ENCODE measurements around the gene EDEM3. TPM values are rescaled to one million over a fixed set of nuclear protein-coding genes. Genes with fewer than 3 reads are reported as not detected.

EDEM3 gene
- polyA plus RNA-seq, 2 of the 4 experiments (the other 2 are of a cell fraction) = 10.5 to 24.2 TPM

DNA sequence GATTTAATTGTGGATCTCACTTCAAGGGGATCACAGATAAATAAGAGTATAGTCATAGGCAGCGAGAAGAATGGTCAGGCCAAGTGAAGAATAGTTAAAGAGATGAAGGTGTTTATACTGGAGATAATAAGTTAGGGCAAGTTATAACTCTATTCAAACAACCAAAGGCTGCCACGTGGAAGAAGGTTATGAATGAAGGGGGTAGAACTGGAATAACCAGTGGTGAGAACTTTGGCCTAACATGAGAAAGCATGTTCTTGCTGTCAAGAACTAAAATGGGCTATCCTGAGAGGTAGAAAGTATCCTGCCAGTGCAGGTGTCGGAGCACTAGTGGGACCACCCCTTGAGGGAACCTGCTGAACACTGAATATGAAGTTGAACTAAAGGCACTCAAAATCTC lies 49.6 kb upstream of the EDEM3 start:
- Histone ChIP-seq H3K4me2 (no peak overlapping the region), H3K4me3 (no peak overlapping the region), H3K4me1 (no peaks in the 10 kb centered on the region), H3K27ac (no peak overlapping the region), H3K9me3 (no peaks in the 10 kb centered on the region)
- DNase-seq (ENCODE audit: low read depth in 1 of 2, low spot score in 1 of 2) = no peak
- ChIA-PET CTCF (interaction anchor here (0.7 to 11.3 kb wide), 8 partner anchors 8 to 881 kb away, joined by 3 to 222 read pairs (median 6); partner anchors contain the start of gene NIBAN1), POLR2A (no interaction called here)
- TF ChIP-seq CHD4 (IDR thresholded peaks at IDR 0.05; ENCODE audit: borderline replicate concordance) (no peak), NR3C1 (IDR thresholded peaks at IDR 0.05) (no peak), HEYL (CRISPR knock-in tag; IDR thresholded peaks at IDR 0.05) (no peak), NPAS2 (CRISPR knock-in tag; IDR thresholded peaks at IDR 0.05; ENCODE audit: borderline replicate concordance) (no peak), ZC3H11A (IDR thresholded peaks at IDR 0.05) (no peak), MAFK (IDR thresholded peaks at IDR 0.05; ENCODE audit: partially characterized antibody) (no peak)
- TF ChIP-seq, protein P1, sequence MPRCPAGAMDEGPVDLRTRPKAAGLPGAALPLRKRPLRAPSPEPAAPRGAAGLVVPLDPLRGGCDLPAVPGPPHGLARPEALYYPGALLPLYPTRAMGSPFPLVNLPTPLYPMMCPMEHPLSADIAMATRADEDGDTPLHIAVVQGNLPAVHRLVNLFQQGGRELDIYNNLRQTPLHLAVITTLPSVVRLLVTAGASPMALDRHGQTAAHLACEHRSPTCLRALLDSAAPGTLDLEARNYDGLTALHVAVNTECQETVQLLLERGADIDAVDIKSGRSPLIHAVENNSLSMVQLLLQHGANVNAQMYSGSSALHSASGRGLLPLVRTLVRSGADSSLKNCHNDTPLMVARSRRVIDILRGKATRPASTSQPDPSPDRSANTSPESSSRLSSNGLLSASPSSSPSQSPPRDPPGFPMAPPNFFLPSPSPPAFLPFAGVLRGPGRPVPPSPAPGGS (IDR thresholded peaks at IDR 0.05) = no peak
- TF ChIP-seq, protein P2, sequence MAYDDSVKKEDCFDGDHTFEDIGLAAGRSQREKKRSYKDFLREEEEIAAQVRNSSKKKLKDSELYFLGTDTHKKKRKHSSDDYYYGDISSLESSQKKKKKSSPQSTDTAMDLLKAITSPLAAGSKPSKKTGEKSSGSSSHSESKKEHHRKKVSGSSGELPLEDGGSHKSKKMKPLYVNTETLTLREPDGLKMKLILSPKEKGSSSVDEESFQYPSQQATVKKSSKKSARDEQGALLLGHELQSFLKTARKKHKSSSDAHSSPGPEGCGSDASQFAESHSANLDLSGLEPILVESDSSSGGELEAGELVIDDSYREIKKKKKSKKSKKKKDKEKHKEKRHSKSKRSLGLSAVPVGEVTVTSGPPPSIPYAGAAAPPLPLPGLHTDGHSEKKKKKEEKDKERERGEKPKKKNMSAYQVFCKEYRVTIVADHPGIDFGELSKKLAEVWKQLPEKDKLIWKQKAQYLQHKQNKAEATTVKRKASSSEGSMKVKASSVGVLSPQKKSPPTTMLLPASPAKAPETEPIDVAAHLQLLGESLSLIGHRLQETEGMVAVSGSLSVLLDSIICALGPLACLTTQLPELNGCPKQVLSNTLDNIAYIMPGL (CRISPR knock-in tag; IDR thresholded peaks at IDR 0.05; ENCODE audit: borderline replicate concordance) = no peak
- TF ChIP-seq, protein P3, sequence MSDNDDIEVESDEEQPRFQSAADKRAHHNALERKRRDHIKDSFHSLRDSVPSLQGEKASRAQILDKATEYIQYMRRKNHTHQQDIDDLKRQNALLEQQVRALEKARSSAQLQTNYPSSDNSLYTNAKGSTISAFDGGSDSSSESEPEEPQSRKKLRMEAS (IDR thresholded peaks at IDR 0.05) = no peak
- TF ChIP-seq, protein P4, sequence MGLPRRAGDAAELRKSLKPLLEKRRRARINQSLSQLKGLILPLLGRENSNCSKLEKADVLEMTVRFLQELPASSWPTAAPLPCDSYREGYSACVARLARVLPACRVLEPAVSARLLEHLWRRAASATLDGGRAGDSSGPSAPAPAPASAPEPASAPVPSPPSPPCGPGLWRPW (IDR thresholded peaks at IDR 0.05) = no peak
- no peak for ATAC-seq
- 60% methylated on average over 3 of the region's 3 CpGs for WGBS (ENCODE audit: missing lambda C conversion rate)
- FAIRE-seq = no peak

DNA sequence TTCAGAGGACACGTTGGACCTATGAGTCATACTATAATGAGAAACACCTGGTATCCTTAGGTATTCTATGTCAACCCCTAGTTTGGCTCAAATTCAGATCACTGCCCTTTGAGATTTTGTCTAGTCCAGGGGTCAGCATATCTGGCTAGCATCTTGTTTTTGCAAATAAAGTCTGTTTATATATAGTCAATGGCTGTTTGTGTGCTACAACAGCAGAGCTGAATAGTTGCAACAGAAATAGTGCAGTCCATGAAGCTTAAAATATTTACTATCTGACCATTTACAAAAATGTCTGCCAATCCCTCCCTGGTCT lies 48.5 kb upstream of the EDEM3 start:
- no peak overlapping the region for H3K27ac ChIP-seq
- FAIRE-seq = no peak
- ChIA-PET CTCF (interaction anchor here (0.7 to 2.7 kb wide), 3 partner anchors 179 to 973 kb away, joined by 3 to 15 read pairs (median 4); no protein-coding TSS in a partner anchor), POLR2A (no interaction called here)
- WGBS (ENCODE audit: missing lambda C conversion rate) = 24% methylated on average over 1 of the region's 1 CpG
- no peak for ATAC-seq
- no peak overlapping the region for H3K4me2 ChIP-seq
- TF ChIP-seq FOSL2 (IDR thresholded peaks at IDR 0.05) (no peak), FOSL2 (CRISPR knock-in tag; IDR thresholded peaks at IDR 0.05) (peak; percentile 41; the same call in 1 of the 2 replicates), SMC3 (IDR thresholded peaks at IDR 0.05) (no peak), CHD2 (IDR thresholded peaks at IDR 0.05; ENCODE audit: low read length, partially characterized antibody) (no peak)
- no peak for DNase-seq (ENCODE audit: low read depth in 1 of 2, low spot score in 1 of 2)
- no peaks in the 10 kb centered on the region for H3K9me3 ChIP-seq
- H3K4me3 ChIP-seq = no peak overlapping the region
- H3K4me1 ChIP-seq = no peaks in the 10 kb centered on the region

DNA sequence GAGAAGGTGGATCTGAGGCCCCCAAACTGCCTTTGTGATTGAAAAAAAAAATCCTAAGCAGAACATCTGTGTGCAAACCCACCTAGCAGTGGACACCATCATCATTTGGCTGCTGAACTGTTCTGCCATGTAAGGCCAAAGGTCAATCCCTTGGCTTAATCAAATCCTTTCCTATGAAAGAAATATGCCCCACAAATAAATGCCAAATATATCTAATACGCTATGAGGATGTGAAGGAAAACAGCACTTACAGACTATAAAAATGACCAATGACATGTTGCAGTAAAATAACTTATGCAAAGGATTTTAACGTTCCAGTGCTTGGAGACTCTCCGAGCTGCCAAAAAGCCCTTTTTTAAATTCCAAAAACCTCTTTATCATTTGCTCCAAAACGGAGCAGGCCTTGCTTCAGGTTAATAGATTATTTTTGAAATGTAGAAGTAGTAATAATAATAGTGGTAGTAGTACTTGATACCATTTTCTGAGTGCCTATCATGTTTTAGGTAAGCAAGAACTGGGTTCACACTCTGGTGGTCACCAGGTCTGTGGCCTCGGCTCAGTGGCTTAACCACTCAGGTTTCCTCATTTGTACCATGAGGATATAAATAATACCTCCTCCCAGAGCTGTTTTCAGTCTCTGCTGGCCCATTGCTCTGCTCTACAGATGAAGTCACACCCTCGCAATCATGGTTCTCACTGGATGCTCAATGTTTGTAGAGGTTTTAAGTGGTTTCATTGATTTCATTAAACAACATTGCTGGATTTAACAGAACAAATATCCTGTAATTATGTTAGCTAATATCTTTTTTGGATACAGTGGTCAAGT lies 47.9 kb upstream of the EDEM3 start:
- Histone ChIP-seq H3K4me2 (no peak overlapping the region), H3K9me3 (no peaks in the 10 kb centered on the region), H3K4me3 (no peak overlapping the region), H3K4me1 (no peaks in the 10 kb centered on the region), H3K27ac (no peak overlapping the region)
- ATAC-seq (no peak), DNase-seq (ENCODE audit: low read depth in 1 of 2, low spot score in 1 of 2) (no peak), FAIRE-seq (no peak)
- POLR2A ChIA-PET = no interaction called here
- CTCF ChIA-PET = interaction anchor here (1.4 to 2.7 kb wide), 3 partner anchors 179 to 368 kb away, joined by 4 to 15 read pairs (median 4); no protein-coding TSS in a partner anchor
- WGBS (ENCODE audit: missing lambda C conversion rate) = 66% methylated on average over 6 of the region's 6 CpGs
- TF ChIP-seq RAD21 (conservative IDR thresholded peaks at IDR 0.05 in 1 of 2, IDR thresholded peaks at IDR 0.05 in 1 of 2) (no peak), CBX8 (IDR thresholded peaks at IDR 0.05) (no peak), MAZ (IDR thresholded peaks at IDR 0.05; ENCODE audit: borderline replicate concordance, low read depth, low read length) (no peak), HDAC2 (IDR thresholded peaks at IDR 0.05) (no peak), HOXA7 (CRISPR knock-in tag; IDR thresholded peaks at IDR 0.05) (no peak), FOXS1 (CRISPR knock-in tag; IDR thresholded peaks at IDR 0.05) (no peak), GATA3 (IDR thresholded peaks at IDR 0.05; ENCODE audit: borderline replicate concordance) (no peak), TP53 (CRISPR knock-in tag; IDR thresholded peaks at IDR 0.05) (no peak), KDM1A (IDR thresholded peaks at IDR 0.05; ENCODE audit: low read depth) (no peak), CBX2 (IDR thresholded peaks at IDR 0.05; ENCODE audit: borderline replicate concordance, low read depth) (no peak), CHD4 (IDR thresholded peaks at IDR 0.05; ENCODE audit: borderline replicate concordance) (no peak), RCOR1 (IDR thresholded peaks at IDR 0.05; ENCODE audit: low read depth, low read length) (no peak), FOSL2 (IDR thresholded peaks at IDR 0.05) (no peak), FOSL2 (CRISPR knock-in tag; IDR thresholded peaks at IDR 0.05) (no peak)
- TF ChIP-seq, protein P5, sequence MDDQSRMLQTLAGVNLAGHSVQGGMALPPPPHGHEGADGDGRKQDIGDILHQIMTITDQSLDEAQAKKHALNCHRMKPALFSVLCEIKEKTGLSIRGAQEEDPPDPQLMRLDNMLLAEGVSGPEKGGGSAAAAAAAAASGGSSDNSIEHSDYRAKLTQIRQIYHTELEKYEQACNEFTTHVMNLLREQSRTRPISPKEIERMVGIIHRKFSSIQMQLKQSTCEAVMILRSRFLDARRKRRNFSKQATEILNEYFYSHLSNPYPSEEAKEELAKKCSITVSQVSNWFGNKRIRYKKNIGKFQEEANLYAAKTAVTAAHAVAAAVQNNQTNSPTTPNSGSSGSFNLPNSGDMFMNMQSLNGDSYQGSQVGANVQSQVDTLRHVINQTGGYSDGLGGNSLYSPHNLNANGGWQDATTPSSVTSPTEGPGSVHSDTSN (IDR thresholded peaks at IDR 0.05) = no peak
- TF ChIP-seq, protein P6, sequence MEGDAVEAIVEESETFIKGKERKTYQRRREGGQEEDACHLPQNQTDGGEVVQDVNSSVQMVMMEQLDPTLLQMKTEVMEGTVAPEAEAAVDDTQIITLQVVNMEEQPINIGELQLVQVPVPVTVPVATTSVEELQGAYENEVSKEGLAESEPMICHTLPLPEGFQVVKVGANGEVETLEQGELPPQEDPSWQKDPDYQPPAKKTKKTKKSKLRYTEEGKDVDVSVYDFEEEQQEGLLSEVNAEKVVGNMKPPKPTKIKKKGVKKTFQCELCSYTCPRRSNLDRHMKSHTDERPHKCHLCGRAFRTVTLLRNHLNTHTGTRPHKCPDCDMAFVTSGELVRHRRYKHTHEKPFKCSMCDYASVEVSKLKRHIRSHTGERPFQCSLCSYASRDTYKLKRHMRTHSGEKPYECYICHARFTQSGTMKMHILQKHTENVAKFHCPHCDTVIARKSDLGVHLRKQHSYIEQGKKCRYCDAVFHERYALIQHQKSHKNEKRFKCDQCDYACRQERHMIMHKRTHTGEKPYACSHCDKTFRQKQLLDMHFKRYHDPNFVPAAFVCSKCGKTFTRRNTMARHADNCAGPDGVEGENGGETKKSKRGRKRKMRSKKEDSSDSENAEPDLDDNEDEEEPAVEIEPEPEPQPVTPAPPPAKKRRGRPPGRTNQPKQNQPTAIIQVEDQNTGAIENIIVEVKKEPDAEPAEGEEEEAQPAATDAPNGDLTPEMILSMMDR (IDR thresholded peaks at IDR 0.05) = no peak

Measured in A549 (cell line).